CD4-positive, alpha-beta T cell treated with Interleukin-4 for 1 hour (primary cell): ENCODE data around the gene UQCC5.

ENCODE experiments used
- DNase-seq, 2 donors: peaks; one replicate each; pipeline ENCODE4 v3.0.0-alpha.2; 2020 to 2022

Gene UQCC5

GRCh38 chr3:52504977-52505376 is 31.4 kb upstream of the UQCC5 start:
- no peak for DNase-seq

- DNase-seq = no peak
Observed at GRCh38 chr3:52506266-52506966, 30.0 kb upstream of the UQCC5 start.

DNA sequence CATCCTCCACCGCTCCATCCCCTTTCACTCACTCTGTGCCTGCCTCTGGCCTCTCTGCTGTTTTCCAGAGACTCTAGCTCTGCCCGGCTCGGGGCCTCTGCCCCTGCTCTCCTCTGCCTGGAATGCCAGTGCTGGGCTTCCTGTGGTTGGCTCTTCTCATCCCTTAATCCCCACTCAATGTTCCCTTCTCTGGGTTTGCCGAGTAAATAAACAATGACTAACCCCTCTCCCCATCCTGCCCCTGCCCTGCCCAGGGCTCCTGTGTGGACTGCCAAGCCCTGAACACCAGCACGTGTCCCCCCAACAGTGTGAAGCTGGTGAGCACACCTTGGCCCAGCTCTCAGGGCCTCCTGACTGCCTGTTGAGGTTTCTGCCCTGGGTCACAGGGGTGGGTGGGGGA is 29.0 kb upstream of the UQCC5 start:
- no peak for DNase-seq

DNA sequence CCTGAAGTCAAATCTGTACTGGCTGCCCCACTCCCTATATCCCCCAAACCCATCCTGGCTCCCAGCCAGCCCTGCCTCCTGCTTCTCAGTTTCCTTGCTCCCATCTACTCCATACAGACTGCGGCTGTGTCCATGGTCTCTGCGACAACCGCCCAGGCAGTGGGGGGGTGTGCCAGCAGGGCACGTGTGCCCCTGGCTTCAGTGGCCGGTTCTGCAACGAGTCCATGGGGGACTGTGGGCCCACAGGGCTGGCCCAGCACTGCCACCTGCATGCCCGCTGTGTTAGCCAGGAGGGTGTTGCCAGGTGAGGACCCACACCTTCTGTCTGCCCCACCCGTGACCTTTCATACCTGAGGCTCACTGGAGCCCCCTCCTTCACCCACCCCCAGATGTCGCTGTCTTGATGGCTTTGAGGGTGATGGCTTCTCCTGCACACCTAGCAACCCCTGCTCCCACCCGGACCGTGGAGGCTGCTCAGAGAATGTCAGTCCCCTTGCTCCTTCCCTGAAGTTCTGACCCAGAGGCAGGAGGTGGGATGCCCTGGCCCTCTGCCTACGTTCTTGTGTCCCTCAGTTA is 26.6 kb upstream of the UQCC5 start:
- no peak for DNase-seq

- no peak for DNase-seq
Observed at GRCh38 chr3:52511509-52511908, 24.9 kb upstream of the UQCC5 start.

DNA sequence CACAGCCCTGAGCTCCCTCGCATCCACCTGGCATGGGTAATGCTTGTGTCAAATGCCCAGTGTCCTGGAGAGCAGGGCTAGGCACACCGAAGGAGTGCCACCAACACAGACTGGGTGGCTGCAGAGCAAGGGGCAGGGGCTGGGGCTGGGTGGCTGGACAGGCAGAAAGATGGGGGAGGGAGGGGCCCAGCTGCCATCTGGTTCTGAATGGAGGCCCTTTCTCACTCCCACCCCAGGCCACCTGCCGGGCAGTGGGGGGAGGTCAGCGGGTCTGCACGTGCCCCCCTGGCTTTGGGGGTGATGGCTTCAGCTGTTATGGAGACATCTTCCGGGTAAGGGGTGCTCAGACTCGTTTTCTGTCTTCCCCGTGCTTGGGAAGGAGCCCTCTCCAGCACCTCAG is 24.3 kb upstream of the UQCC5 start:
- no peak for DNase-seq

GRCh38 chr3:52512727-52513126 is 23.7 kb upstream of the UQCC5 start:
- no peak for DNase-seq

GRCh38 chr3:52513281-52513680 is 23.1 kb upstream of the UQCC5 start:
- no peak for DNase-seq

DNA sequence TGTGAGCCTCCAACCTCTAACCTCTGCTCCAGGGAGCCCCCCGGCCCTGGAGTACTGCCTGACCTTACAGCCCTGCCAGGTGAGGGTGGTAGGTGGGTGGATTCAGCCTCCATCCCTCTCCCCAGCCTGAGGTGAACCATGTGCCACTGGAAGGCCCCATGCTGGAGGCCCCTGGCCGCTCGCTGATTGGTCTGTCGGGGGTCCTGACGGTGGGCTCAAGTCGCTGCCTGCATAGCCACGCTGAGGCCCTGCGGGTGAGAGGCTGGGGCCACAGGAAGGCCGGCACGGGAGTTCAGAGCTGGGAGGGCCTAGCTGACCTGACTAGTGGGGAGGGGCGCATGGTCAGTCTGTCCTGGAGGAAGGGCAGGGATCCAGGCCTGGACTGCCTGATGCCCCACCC is 21.8 kb upstream of the UQCC5 start:
- DNase-seq = no peak

- no peak for DNase-seq
Observed at GRCh38 chr3:52515192-52515591, 21.2 kb upstream of the UQCC5 start.

DNA sequence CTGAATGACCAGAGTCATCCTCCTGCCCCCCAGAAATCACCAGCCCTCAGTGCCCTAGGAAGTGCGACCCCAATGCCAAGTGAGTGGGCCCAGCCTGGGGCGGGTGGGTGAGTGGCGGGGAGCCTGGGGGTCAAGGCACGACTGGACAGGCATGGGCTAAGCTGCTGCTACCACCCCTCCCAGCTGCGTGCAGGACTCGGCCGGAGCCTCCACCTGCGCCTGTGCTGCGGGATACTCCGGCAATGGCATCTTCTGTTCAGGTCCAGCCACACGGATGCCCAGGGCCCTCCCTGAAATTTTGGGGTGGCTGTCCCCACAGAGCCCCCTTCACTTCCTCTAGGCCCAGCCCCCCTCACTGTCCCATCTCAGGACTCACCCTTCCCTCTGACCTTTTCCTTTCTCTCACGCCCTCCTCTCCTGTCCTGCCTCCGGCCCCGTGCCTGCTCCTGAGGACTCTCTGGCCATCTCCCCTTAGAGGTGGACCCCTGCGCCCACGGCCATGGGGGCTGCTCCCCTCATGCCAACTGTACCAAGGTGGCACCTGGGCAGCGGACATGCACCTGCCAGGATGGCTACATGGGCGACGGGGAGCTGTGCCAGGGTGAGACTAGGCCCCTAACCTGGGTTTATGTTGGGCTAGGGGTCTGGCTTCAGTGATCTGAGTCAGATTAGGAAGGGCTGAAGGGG is 19.8 kb upstream of the UQCC5 start:
- no peak for DNase-seq

DNA sequence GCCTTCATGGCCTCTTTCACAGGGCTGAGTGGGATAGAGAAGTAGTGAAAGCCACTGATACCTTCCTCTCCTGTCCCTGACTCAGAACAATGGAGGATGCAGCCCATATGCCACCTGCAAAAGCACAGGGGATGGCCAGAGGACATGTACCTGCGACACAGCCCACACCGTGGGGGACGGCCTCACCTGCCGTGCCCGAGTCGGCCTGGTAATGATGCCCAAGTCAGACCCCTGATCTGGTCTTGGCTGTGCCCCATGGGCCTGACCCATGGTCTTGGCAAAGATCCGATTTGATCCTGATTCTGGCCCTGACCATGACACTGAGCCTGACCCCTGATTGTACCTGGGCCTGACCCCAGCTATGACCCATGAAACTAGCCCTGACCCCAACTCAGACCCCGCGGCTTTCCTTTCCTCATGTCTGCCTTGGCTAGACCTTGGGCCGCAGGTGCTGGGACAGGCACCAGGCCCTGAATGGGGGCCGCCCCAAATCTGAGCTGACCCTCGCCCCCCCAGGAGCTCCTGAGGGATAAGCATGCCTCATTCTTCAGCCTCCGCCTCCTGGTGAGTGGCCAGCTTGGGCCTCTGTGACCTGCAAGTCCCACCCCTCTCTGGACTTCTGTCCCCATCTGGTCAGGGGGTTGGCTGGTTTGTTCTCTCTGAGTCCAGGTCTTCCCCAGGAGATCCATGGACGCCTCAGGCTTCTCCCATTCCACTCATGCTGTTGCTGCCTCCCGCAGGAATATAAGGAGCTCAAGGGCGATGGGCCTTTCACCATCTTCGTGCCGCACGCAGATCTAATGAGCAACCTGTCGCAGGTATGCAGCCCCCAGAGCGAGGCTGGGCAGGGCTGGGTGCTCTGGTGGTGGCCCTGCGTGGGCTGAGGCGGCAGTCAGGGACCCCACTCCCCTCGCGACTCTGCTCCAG is 18.3 kb upstream of the UQCC5 start:
- no peak for DNase-seq

DNA sequence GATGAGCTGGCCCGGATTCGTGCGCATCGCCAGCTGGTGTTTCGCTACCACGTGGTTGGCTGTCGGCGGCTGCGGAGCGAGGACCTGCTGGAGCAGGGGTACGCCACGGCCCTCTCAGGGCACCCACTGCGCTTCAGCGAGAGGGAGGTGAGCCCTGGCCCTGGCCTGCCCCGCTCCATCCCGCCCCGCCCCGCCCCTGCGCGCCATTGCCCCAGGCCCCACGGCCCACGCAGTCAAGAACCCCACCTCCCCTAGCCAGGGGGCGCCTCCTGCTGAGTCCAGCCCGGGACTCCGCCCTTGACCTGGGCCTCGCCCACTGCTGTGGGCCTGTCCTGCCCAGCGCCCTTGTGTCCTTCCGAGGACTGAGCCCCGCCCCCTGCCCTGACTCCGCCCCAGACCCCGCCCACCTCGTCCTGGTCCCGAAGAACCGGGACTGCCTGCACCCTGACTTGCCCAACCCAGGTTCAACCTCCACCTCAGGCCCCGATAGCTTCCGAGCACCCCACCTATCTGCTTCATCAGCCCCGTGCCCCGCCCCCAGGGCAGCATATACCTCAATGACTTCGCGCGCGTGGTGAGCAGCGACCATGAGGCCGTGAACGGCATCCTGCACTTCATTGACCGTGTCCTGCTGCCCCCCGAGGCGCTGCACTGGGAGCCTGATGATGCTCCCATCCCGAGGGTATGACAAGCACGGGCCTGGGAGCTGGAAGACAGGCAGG is 17.5 kb upstream of the UQCC5 start:
- DNase-seq = no peak

DNA sequence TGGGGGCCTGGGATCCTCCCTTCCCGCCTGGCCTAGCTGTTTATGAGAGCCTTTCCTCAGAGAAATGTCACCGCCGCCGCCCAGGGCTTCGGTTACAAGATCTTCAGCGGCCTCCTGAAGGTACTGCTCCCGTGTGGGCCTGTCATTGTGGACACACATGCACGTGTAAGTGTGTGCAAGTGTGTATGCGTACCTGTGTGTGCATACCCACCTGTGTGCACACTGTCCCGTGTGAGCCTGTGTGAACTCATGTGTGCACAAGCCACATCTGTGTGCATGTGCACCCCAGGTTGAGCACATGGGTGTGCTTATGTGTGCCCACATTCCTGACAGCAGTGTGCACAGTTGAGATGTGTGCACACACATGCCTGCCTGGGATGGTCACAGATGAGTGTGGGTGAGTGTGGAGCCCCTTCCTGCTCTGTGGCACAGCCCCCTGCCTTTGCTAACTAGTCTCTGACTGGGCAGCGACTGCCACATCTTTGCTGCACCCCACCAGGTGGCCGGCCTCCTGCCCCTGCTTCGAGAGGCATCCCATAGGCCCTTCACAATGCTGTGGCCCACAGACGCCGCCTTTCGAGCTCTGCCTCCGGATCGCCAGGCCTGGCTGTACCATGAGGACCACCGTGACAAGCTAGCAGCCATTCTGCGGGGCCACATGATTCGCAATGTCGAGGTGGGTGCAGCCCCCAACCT is 16.8 kb upstream of the UQCC5 start:
- DNase-seq = no peak

GRCh38 chr3:52520141-52520667 is 16.2 kb upstream of the UQCC5 start:
- no peak for DNase-seq

- DNase-seq = no peak
Observed at GRCh38 chr3:52520716-52521487, 15.5 kb upstream of the UQCC5 start.

- no peak for DNase-seq
Observed at GRCh38 chr3:52521488-52521824, 14.9 kb upstream of the UQCC5 start.

GRCh38 chr3:52521881-52522650 is 14.3 kb upstream of the UQCC5 start:
- DNase-seq = no peak

GRCh38 chr3:52522651-52523251 is 13.7 kb upstream of the UQCC5 start:
- no peak for DNase-seq
